ENCODE data around the gene CFAP65.
A peak's percentile ranks its signal among the peaks of the same experiment; 100 is the strongest.

The CFAP65 gene

GRCh38 chr2:219000569-219000960 lies 40.8 kb downstream of the CFAP65 start:
- H3K4me3 ChIP-seq (ENCODE audit: control insufficient read depth, low read depth, low read length), result no peak overlapping the region
- DNase-seq (ENCODE audit: low read depth), result no peak
- TF ChIP-seq CTCF (conservative IDR thresholded peaks at IDR 0.05; ENCODE audit: control insufficient read depth, insufficient read depth, low read depth, low read length), result no peak

- no peak for TF ChIP-seq CTCF (conservative IDR thresholded peaks at IDR 0.05; ENCODE audit: control insufficient read depth, insufficient read depth, low read depth, low read length)
- H3K4me3 ChIP-seq (ENCODE audit: control insufficient read depth, low read depth, low read length), result no peak overlapping the region
- DNase-seq (ENCODE audit: low read depth), result no peak
Measured at GRCh38 chr2:218999881-219000568, 41.3 kb downstream of the CFAP65 start.

GRCh38 chr2:218999021-218999880 lies 42.1 kb downstream of the CFAP65 start:
- no peak overlapping the region for H3K4me3 ChIP-seq (ENCODE audit: control insufficient read depth, low read depth, low read length)
- no peak for DNase-seq (ENCODE audit: low read depth)
- no peak for TF ChIP-seq CTCF (conservative IDR thresholded peaks at IDR 0.05; ENCODE audit: control insufficient read depth, insufficient read depth, low read depth, low read length)

GRCh38 chr2:218998414-218999002 lies 42.8 kb downstream of the CFAP65 start:
- H3K4me3 ChIP-seq (ENCODE audit: control insufficient read depth, low read depth, low read length), result no peak overlapping the region
- DNase-seq (ENCODE audit: low read depth), result peak; percentile 16
- no peak for TF ChIP-seq CTCF (conservative IDR thresholded peaks at IDR 0.05; ENCODE audit: control insufficient read depth, insufficient read depth, low read depth, low read length)

- TF ChIP-seq CTCF (conservative IDR thresholded peaks at IDR 0.05; ENCODE audit: control insufficient read depth, insufficient read depth, low read depth, low read length), result no peak
- DNase-seq (ENCODE audit: low read depth), result no peak
- H3K4me3 ChIP-seq (ENCODE audit: control insufficient read depth, low read depth, low read length), result no peak overlapping the region
Measured at GRCh38 chr2:218997731-218998130, 43.6 kb downstream of the CFAP65 start.

GRCh38 chr2:218996937-218997336 lies 44.4 kb downstream of the CFAP65 start:
- no peak for DNase-seq (ENCODE audit: low read depth)
- H3K4me3 ChIP-seq (ENCODE audit: control insufficient read depth, low read depth, low read length), result no peak overlapping the region
- no peak for TF ChIP-seq CTCF (conservative IDR thresholded peaks at IDR 0.05; ENCODE audit: control insufficient read depth, insufficient read depth, low read depth, low read length)
